Dedifferentiated amniotic fluid mesenchymal stem cell (primary cell): ENCODE results near the gene CHAF1A.

Experiments
- DNase-seq: peaks from one replicate; pipeline ENCODE4 v3.0.0-alpha.2; 2016; ENCODE audit errors: extremely low spot score

Gene CHAF1A

GRCh38 chr19:4409123-4409933, 6.9 kb downstream of the CHAF1A start:
- no peak for DNase-seq

- no peak for DNase-seq
These were observed 11.1 kb downstream of the CHAF1A start for GRCh38 chr19:4413588-4413987.

- DNase-seq: no peak
These were observed 11.8 kb downstream of the CHAF1A start for GRCh38 chr19:4414144-4414799.

GRCh38 chr19:4414800-4415321, 12.4 kb downstream of the CHAF1A start:
- DNase-seq: no peak

- DNase-seq: no peak
These were observed 12.9 kb downstream of the CHAF1A start for GRCh38 chr19:4415352-4415751.

- DNase-seq: no peak
These were observed 13.8 kb downstream of the CHAF1A start for GRCh38 chr19:4416268-4416667.

GRCh38 chr19:4423416-4424126, 21.1 kb downstream of the CHAF1A start:
- DNase-seq: no peak

GRCh38 chr19:4425537-4425936, 23.1 kb downstream of the CHAF1A start:
- DNase-seq: no peak

- no peak for DNase-seq
These were observed 26.0 kb downstream of the CHAF1A start for GRCh38 chr19:4428326-4428975.

- DNase-seq: no peak
These were observed 26.8 kb downstream of the CHAF1A start for GRCh38 chr19:4429256-4429655.

- DNase-seq: no peak
These were observed 27.3 kb downstream of the CHAF1A start for GRCh38 chr19:4429771-4430171.

GRCh38 chr19:4430760-4431159, 28.3 kb downstream of the CHAF1A start:
- DNase-seq: no peak

- no peak for DNase-seq
These were observed 28.9 kb downstream of the CHAF1A start for GRCh38 chr19:4431296-4431695.

- DNase-seq: no peak
These were observed 29.6 kb downstream of the CHAF1A start for GRCh38 chr19:4431808-4432674.

GRCh38 chr19:4432918-4433506, 30.6 kb downstream of the CHAF1A start:
- DNase-seq: no peak

GRCh38 chr19:4434391-4434790, 32.0 kb downstream of the CHAF1A start:
- DNase-seq: no peak

GRCh38 chr19:4436231-4436630, 33.8 kb downstream of the CHAF1A start:
- DNase-seq: no peak

- no peak for DNase-seq
These were observed 34.7 kb downstream of the CHAF1A start for GRCh38 chr19:4437103-4437502.

- DNase-seq: no peak
These were observed 36.8 kb downstream of the CHAF1A start for GRCh38 chr19:4439243-4439642.

- DNase-seq: no peak
These were observed 39.8 kb downstream of the CHAF1A start for GRCh38 chr19:4441994-4442818.
